ENCODE results near the gene NEURL1. TPM values are rescaled to one million over a fixed set of nuclear protein-coding genes. Genes with fewer than 3 reads are reported as not detected.
A peak's percentile ranks its signal among the peaks of the same experiment; 100 is the strongest.

Gene NEURL1
- total RNA-seq, 1 experiment from 2014 or later = 4.8 TPM

GRCh38 chr10:103548006-103548405 lies 54.5 kb downstream of the NEURL1 start:
- peaks cover 21% of the 10 kb centered on the region for H3K4me1 ChIP-seq (replicated peaks; ENCODE audit: insufficient read depth)
- ChIA-PET CTCF (interaction anchor here (0.6 kb wide), 1 partner anchor 96 kb away, joined by 3 read pairs; no protein-coding TSS in a partner anchor), POLR2A (ENCODE audit: unreplicated experiment) (no interaction called here)
- no peak overlapping the region for H3K4me3 ChIP-seq
- no peaks in the 10 kb centered on the region for H3K9me2 ChIP-seq (ENCODE audit: insufficient read depth)
- TF ChIP-seq CTCF (conservative IDR thresholded peaks at IDR 0.05) (no peak), EZH2 (IDR thresholded peaks at IDR 0.05; ENCODE audit: low read depth) (no peak)
- no peaks in the 10 kb centered on the region for H3K36me3 ChIP-seq (ENCODE audit: low read depth)
- no peaks in the 10 kb centered on the region for H4K20me1 ChIP-seq (ENCODE audit: insufficient read depth)
- no peaks in the 10 kb centered on the region for H3K79me2 ChIP-seq (ENCODE audit: low read depth)
- H3K9me3 ChIP-seq (ENCODE audit: insufficient read depth, low read depth) = no peaks in the 10 kb centered on the region
- no peak overlapping the region for H3K4me2 ChIP-seq
- no peaks in the 10 kb centered on the region for H3F3A ChIP-seq (ENCODE audit: insufficient read depth, low read depth)
- H3K27me3 ChIP-seq (ENCODE audit: insufficient read depth, low read depth) = no peaks in the 10 kb centered on the region
- no TSS peak for BruUV-seq (replicated peaks)
- intact Hi-C loops (cut with micrococcal nuclease; ENCODE audit: unreplicated experiment) = loop anchor here (10.0 kb wide), 1 partner anchor 53 kb away; the partner anchor contains the start of gene NEURL1
- no peak for DNase-seq
- H3K27ac ChIP-seq = no peak overlapping the region
- no peak overlapping the region for H2AFZ ChIP-seq

DNA sequence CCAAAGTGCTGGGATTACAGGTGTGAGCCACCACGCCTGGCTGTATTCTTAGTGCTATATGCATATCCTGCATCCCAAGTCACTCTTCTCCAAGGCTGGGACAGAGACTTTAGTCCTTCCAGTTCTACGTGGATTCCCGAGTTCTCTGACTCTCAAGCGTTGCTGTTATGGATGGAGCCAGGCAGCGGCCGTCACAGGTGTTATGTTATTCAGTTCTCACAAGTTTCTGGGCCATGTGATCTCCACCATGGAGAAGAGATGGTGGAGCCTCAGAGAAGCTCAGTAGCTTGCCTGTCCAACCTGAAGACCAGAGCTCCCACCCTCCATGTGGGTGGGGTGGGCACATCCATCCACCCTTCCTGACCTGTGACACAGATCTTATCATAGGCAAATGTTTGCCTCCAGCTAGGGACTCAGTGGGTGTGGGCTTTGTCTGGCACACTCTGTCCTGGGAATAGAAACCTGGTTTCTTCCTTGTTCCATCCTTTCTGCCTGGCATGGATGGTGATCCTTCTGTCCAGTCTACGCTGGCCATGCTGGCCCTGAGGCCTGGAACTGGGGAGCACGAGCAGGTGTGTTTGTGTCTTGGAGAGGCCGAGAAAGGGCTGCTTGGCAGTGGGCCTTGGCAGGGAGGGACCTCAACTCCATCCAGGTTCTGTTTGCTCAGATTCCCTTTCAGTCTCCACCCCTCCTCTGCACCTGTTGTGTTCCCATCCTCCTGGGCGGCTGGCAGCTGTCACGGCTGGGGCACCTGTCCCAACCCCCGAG lies 55.3 kb downstream of the NEURL1 start:
- ChIA-PET POLR2A (ENCODE audit: unreplicated experiment) (no interaction called here), CTCF (no interaction called here)
- no peaks in the 10 kb centered on the region for H3K9me2 ChIP-seq (ENCODE audit: insufficient read depth)

DNA sequence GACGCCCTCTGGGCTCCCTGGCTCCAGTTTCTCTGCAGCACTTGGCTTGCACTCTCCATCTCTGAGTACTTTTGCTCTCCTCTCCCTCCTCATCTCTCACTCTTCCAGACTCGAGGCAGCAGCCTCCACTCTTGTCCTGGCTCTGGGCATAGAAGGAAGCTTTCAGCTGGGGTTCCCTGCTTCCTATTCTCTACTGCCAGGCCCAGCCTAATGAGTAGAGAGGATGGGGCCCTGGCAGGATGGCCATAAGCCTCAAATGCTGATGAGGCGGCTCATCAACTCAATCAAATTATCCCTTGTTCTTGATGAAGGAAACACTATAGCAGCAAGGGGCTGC lies 55.8 kb downstream of the NEURL1 start:
- peaks cover 21% of the 10 kb centered on the region for H3K4me1 ChIP-seq (replicated peaks; ENCODE audit: insufficient read depth)
- 0 out of 2 replicates have a peak overlapping the region, but pooled peaks have one; percentile 6 for H3K4me2 ChIP-seq
- H3K79me2 ChIP-seq (ENCODE audit: low read depth) = no peaks in the 10 kb centered on the region
- no peaks in the 10 kb centered on the region for H4K20me1 ChIP-seq (ENCODE audit: insufficient read depth)
- DNase-seq = no peak
- no peak overlapping the region for H3K4me3 ChIP-seq
- no peaks in the 10 kb centered on the region for H3K36me3 ChIP-seq (ENCODE audit: low read depth)
- no peaks in the 10 kb centered on the region for H3K9me3 ChIP-seq (ENCODE audit: insufficient read depth, low read depth)
- TF ChIP-seq EZH2 (IDR thresholded peaks at IDR 0.05; ENCODE audit: low read depth) (no peak), CTCF (conservative IDR thresholded peaks at IDR 0.05) (no peak)
- no TSS peak for BruUV-seq (replicated peaks)
- H3F3A ChIP-seq (ENCODE audit: insufficient read depth, low read depth) = no peaks in the 10 kb centered on the region
- no peaks in the 10 kb centered on the region for H3K27me3 ChIP-seq (ENCODE audit: insufficient read depth, low read depth)
- POLR2A ChIA-PET (ENCODE audit: unreplicated experiment) = no interaction called here
- no peak overlapping the region for H3K27ac ChIP-seq
- CTCF ChIA-PET = no interaction called here
- H2AFZ ChIP-seq = no peak overlapping the region
- H3K9me2 ChIP-seq (ENCODE audit: insufficient read depth) = no peaks in the 10 kb centered on the region
- intact Hi-C loops (cut with micrococcal nuclease; ENCODE audit: unreplicated experiment) = loop anchor here (10.0 kb wide), 1 partner anchor 55 kb away; the partner anchor contains the start of gene NEURL1

More for the DNA sequence above, 55.3 kb downstream of the NEURL1 start:
- TF ChIP-seq CTCF (conservative IDR thresholded peaks at IDR 0.05) (no peak), EZH2 (IDR thresholded peaks at IDR 0.05; ENCODE audit: low read depth) (no peak)
- Histone ChIP-seq H3K36me3 (ENCODE audit: low read depth) (no peaks in the 10 kb centered on the region), H3K27ac (no peak overlapping the region), H3K4me1 (replicated peaks; ENCODE audit: insufficient read depth) (peaks cover 21% of the 10 kb centered on the region), H3F3A (ENCODE audit: insufficient read depth, low read depth) (no peaks in the 10 kb centered on the region), H2AFZ (no peak overlapping the region), H3K9me3 (ENCODE audit: insufficient read depth, low read depth) (no peaks in the 10 kb centered on the region), H3K4me3 (no peak overlapping the region), H3K79me2 (ENCODE audit: low read depth) (no peaks in the 10 kb centered on the region), H3K27me3 (ENCODE audit: insufficient read depth, low read depth) (no peaks in the 10 kb centered on the region), H4K20me1 (ENCODE audit: insufficient read depth) (no peaks in the 10 kb centered on the region), H3K4me2 (0 out of 2 replicates have a peak overlapping the region, but pooled peaks have one; percentile 6)
- DNase-seq = no peak
- intact Hi-C loops (cut with micrococcal nuclease; ENCODE audit: unreplicated experiment) = loop anchor here (10.0 kb wide), 1 partner anchor 54 kb away; the partner anchor contains the start of gene NEURL1
- no TSS peak for BruUV-seq (replicated peaks)
